GM18907 (cell line): ENCODE data around the gene CACNG7.

Experiments used
- ATAC-seq: cut with Tn5 transposase; IDR thresholded peaks from one replicate; pipeline ENCODE4 v1.9.1; 2021; ENCODE audit warnings: mild to moderate bottlenecking, moderate library complexity; ENCODE audit not compliant: unreplicated experiment

The CACNG7 gene

DNA sequence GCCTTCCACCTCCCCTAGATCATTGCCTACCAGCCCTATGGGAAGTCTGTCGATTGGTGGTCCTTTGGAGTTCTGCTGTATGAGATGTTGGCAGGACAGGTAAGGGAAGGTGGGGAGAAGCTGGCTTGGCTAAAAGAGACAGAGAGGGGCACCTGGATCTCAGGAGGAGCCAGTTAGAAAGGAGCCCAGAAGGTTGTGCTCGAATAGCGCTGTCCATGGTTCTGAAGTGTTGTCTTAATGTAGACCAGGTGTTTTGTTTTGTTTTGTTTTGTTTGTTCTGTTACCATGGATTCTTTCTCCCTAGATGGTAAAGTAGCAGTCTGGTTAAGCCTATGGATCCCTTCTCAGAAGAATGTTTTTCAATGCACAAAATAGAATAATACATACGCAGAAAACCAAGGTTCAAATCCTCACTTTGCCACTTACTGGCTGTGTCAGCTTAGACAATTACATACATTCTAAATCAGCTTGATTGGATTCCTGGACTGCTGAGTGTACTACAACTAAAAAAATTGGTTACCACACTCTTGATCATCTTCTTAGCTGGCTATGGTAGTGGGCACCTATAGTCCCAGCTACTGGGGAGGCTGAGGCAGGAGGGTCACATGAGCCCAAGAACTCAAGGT lies 5.9 kb upstream of the CACNG7 start:
- ATAC-seq = no peak

DNA sequence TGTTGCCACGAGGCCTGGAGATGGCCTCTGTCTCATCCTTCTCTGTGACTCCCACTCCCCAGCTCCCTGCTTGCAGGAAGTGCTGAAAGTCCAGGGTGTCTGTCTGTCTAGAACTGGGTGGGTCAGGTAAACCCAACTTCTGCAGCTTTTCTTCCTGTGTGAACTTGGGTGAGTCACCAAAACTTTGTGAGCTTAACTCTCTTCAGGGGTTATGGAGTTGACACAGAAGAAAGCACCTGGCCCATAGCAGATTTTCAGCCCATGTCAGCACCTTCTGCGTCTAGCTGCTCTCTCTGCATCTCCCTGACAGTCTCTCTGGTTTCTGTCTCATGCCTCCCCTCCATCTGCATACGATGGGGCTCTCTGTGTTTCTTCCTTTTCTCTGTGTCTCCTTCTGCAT lies 4.2 kb upstream of the CACNG7 start:
- ATAC-seq = no peak

DNA sequence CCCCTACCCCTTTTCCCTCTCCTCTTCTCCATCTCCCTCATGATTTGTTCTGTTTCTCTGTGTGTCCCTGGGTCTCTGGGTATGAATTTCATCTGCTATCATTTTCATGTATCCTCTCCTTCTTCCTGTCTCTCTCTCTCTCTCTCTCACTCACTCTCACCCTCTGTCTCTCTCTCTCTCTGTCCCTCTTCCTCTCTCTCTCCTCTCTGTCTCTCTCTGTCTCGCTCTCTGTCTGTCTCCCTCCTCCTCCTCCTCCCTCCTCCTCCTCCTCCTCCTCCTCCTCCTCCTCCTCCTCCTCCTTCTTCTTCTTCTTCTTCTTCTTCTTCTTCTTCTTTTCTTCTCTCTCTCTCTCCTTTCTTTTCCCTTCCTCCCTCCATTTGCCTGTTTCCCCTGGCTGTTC lies 3.3 kb upstream of the CACNG7 start:
- ATAC-seq = no peak

DNA sequence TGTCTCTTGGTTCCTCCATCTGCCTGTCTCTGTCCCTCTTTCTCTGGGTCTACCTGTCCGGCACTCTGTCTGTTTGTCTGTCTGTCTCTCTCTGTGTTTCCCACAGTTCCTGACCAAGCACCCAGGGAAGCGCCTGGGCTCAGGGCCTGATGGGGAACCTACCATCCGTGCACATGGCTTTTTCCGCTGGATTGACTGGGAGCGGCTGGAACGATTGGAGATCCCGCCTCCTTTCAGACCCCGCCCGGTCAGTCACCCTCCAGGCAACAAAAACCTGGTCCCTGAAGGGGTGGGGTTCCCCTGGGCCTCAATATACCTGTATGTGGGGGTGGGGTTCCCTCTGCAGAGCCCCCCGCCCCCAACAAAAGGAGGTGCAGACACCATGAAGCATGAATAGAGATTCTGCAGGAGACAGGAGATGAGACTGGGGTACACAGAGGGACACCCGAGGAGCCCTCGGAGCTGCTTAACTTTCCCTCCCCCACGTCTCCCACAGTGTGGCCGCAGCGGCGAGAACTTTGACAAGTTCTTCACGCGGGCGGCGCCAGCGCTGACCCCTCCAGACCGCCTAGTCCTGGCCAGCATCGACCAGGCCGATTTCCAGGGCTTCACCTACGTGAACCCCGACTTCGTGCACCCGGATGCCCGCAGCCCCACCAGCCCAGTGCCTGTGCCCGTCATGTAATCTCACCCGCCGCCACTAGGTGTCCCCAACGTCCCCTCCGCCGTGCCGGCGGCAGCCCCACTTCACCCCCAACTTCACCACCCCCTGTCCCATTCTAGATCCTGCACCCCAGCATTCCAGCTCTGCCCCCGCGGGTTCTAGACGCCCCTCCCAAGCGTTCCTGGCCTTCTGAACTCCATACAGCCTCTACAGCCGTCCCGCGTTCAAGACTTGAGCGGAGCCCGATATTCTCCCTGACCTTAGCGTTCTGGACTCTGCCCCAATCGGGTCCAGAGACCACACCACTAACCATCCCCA lies 2.6 kb upstream of the CACNG7 start:
- no peak for ATAC-seq

DNA sequence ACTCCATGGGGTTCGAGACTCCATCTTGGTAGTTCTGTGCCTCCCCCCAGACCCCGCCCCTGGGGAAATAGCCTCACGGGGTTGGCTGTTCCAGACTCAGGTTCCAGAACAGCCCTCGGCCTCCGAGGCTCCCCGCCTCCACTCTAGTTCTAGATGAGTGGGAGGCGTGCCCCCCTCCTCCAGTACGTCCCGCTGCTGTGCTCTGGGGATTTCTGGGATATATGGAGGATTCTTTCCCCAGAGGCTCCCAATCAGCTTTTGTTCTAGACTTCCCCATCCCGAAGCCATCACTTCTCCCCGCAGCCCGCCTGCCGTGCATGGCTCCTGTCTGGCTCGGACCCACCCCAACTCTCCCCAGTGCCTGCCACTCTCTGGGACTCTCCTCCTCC lies 1.9 kb upstream of the CACNG7 start:
- ATAC-seq = no peak

DNA sequence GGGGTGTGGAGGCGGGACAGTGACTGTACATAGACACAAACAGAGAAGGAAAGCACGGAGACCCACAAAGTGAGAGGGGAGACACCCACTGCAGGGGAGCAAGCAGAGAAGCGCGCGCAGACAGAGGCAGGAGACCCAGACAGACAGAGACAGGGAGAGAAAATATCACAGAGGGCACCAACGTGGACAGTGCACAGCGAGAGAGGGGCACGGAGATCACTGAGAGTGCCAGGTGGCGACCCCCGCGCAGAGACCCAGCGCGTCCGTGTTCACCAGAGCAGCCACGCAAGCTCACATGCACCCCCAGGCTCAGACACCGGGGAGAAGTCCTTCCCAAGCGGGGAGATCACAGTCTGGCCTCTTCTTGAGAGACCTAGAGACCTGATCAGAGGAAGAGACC lies 1.4 kb upstream of the CACNG7 start:
- no peak for ATAC-seq

DNA sequence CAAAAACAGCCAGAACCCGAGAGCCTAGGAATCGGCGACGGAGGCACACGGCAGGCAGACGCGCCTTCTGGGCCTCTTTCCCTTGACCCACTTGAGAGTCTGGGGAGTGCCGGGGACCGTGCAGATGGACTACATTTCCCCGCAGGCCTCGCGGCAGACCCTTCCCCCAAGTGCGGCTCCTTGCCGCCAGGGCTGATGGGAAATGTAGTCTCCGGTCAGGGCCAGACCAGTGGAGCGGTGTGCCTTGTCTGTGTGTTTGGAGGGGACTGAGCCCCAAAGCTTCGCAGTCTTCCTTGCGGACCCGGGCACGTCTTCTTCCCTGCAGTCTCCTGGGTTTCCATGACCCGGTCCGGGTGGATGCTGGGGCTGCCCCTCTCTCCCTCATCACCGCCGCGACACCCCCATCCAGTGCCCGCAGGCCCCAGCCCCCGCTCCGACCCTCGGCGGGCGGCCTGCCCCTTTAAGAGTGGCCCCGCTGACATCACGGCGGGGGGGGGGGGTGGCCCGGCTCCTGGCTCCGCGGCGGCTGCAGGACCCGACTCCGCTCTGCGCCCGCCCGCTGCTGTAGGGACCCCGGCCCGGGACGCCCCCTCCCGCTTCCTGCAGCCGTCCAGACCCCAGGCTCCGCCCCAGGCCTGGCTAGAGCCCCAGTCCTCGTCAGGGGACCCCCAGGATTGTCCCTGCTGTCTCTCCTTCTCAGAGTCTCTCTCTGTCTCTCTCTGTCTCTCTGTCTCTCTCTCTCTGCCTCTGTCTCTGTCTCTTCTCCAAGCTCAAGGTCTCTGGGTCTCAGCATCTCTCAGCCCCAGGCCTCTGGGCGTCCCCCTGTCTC lies 758 bp upstream of the CACNG7 start:
- no peak for ATAC-seq

DNA sequence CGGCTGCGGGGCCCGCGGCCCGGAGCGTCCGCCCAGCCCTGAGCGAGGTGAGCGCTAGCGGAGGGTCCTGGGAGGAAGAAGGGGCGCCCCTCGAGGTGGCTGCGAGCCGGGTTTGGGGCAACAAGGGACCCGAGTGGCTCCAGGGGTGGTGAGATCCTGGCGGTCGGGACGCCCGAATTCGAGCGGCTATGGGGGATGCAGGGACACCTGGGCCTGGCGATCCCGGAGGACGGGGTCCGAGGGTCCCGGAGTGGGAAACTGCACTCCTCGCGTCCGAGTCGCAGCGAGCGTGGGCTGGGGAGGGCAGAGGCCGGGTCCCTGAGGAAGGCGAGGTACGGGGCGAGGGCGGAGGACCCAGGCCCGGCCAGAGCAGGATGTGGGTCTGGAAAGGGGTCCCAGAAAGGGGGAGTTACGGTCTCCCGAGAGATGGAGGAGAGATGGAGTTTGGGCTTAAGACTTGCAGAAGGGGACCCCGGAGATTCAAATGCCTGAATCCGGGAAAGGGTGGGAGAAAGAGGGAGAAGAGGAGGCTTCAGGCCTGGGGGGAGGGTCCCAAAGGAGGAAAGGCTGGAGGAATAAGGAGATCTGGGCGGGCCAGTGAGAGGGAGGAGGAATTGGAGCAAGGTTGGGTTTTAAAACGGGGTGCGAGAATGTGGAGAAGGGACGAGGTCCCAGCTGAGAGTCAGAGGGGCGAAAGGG lies 542 bp downstream of the CACNG7 start:
- ATAC-seq = no peak

DNA sequence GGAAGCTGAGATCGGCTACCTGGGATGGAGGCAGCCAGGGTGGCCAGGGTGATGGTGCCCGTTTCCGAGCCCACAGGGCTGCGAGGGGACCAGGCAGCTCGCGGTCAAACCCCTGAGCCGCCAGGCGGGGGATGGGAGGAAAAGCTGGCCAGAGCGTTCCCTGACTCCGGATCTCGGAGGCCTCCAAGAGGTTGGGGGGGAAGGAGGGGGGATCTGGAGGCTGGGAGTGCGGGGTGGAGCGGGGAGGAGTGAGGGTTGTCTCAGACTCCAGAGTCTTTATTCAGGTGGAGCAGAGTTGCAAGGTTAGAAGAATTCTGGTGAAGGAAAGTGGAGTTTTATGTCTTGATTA lies 1.1 kb downstream of the CACNG7 start:
- ATAC-seq = no peak

DNA sequence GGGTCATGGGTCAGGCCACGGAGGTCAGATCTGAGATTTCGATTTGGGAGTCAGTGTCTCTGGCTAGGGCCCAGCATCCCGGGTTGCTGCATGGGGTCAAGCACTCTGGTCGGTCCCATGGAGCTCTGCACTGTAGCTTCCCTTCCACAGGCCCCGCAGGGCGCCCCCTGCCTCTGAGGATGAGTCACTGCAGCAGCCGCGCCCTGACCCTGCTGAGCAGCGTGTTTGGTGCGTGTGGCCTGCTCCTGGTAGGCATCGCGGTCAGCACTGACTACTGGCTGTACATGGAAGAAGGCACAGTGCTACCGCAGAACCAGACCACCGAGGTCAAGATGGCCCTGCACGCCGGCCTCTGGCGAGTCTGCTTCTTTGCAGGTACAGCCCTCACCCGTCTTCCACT lies 3.6 kb downstream of the CACNG7 start:
- no peak for ATAC-seq

DNA sequence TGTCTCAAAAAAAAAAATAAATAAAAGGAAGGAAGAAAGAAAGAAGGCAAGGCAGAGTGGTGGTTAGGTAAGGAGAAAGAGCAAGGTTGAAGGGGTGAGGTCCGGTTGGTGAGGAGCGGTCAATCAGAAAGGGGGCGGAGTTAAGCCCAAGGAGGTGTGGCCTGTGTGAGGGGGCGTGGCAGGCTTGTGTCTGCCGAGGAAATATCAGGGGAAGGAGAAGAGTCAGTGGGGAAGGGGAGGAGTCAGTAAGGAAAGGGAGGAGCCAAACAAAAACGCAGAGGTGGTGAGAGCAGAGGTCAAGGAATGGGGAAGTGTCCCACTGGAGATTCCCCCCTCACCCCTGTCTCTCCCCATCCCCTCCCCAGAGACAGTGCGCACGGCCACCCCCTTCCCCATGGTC lies 5.9 kb downstream of the CACNG7 start:
- no peak for ATAC-seq

DNA sequence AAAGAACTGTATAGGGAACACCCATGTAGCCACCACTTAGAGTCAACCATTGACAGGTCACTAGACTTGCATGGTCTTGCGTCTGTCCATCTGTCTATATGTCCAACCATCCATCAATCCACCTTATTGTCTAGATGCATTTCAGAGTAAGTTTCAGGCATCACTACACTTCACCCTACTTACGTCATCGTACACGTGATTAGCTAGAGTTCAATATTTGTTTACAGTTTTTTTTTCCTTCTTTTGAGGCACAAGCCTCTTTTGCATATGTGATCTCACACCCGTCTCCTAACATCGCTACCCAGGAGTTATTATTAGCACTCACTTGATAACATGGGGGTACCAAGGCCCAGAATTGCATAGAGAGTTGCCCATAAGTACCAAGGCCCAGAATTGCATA lies 6.9 kb downstream of the CACNG7 start:
- ATAC-seq = no peak

DNA sequence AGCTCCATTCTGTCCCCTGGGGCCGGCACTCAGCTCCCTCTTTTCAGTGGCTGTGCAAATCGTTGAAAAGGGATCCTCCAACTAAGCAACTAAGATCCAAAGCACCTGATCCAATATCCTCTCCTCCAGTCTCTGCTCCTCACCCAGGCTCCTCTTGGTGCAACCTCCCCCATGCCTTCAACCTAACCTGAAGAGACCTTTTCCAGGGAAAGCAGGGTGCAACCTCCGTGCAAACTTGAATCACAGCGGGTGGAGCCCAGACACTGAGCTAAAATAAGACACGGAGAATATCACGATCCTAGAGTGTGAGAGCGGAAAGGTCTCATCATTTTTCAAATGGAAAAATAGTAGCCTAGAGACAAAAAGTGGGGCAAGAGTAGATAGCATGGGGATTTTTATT lies 8.3 kb downstream of the CACNG7 start:
- ATAC-seq = no peak

DNA sequence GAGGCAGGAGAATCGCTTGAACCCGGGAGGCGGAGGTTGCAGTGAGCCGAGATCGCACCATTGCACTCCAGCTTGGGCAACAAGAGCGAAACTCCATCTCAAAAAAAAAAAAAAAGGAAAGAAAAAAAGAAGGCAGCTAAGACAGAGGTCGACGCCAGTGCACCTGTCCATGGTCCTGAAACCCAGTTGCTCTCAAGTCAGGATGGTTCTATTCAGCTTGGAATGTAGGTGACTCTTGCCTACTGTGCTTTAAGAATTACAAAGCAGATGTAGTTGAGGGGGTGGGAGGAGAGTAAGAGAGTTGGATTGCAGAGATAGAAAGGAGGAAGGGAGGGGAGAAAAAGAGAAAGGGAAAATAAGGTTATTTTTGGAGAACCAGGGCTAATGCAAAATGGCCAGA lies 18.7 kb downstream of the CACNG7 start:
- no peak for ATAC-seq

DNA sequence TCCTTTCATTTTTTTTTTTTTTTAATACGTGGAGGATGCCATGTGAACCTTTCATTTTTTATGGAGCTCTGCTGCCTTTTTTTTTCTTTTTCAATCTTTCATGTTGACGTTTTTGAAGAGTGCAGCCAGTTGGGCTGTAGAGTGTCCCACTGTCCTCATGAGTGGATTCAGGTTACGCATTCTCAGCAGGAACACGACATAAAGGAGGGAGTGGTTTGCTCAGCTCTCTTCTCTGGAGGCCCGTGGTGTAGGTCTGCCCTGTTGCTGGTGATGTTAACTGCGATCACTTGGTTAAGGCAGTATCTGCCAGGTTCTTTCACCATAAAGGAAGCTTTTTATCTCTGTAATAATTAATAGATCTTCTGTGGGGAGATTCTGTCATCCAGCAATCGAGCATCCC lies 27.0 kb downstream of the CACNG7 start:
- ATAC-seq = no peak

DNA sequence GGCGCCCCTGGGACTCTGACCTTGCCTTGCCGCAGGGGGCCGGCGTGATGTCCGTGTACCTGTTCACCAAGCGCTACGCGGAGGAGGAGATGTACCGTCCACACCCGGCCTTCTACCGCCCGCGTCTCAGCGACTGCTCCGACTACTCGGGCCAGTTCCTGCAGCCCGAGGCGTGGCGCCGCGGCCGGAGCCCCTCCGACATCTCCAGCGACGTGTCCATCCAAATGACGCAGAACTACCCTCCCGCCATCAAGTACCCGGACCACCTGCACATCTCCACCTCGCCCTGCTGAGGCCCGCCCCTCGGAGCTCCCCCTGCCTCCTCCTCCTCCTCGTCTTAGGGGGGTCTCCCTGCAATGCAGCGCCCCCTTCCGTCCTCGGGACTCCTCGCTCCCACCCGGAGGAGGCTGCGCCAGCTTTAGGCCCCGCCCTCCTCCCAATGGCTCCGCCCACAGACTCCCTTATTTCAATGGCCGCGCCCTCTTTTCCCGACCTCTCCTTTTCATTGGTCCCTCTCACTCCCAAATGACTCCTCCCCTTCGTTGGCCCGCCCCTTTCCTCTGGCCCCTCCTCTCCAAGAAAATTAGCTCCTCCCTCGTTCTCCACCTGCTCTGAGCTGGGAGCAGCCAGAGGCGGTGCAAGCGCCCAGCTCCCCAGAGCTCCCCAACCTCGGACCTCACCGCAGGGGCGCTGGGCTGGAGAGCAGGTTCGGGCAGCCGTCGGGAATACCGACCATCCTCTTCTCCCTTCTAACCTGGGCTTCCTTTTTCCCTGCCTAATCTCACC lies 33.1 kb downstream of the CACNG7 start:
- ATAC-seq = no peak

DNA sequence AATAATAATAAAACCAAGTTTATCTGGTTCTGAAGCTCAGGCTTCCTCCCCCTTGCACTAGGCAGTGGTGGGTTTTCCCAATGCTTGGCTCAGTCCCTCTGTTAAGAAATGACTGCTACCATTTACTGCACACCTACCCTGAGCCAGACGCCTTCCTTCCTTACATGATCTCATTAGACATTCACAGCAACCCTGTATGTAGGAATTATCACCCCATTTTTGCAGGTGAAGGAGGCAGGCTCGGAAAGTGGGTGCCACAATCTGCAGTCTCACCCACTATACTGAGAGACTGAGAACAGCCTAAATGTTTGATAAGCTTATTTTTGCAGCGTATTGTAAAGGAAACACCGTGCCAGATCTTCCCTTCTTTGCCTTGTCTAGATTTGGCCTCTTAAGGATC lies 35.3 kb downstream of the CACNG7 start:
- no peak for ATAC-seq

DNA sequence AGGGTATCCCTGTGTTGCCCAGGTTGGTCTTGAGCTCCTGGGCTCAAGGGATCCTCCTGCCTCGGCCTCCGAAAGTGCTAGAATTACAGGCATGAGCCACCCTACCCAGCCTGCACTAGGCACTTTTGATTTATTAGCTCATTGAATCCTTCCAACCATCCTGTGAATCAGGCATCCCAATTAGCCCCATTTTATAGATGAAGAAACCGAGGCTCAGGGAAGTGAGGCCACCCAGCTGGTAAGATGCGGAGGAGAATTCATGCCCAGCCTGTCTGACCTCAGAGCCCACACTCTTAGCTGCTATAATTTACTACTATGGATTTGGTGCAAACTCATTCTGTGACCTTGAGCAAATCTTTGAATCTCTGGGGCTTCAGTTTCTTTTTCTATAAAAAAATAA lies 35.9 kb downstream of the CACNG7 start:
- ATAC-seq = no peak

DNA sequence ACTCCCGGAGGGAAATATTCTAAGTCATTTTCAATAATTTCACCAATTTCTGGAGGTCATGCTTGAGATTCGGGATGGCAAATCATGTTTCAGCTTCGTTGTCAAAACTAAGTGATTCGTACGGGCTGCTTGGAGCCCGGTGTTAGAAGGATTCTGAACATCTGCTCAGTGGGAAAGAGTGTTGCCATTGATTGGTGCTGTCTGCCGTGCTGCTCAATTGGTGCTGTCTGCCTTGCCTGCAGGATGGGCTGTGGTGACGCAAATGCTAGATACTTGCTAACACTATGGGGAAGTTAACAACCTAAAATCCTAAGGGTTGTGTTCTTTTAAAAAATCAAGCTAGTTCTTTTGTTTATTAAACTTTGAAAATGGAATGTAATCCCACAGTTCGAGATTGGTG lies 36.4 kb downstream of the CACNG7 start:
- no peak for ATAC-seq

DNA sequence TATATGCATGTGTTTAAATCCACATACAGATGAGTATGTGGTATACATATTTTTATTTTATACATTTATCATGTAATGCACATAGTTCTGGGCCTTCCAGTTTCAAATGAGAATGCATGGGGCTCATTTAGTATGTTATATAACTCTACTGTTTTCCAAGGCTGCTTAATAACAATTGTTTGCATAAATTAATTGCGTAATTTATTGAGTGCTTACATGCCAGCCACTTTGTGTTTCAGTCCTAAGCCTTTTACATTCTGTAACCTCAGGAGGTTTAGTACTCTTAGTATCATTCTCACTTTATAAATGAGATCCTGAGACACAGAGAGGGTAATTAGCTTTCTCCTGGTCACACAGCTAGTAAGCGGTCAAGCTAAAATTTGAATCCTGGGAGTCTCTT lies 36.9 kb downstream of the CACNG7 start:
- no peak for ATAC-seq
